IMR-90 (cell line): Measurements from ENCODE around the gene RAD51B. TPM values are rescaled to one million over a fixed set of nuclear protein-coding genes. Genes with fewer than 3 reads are reported as not detected.

Source experiments
- ATAC-seq: fragments of 200-7000 bp; cut with Tn5 transposase; 2 replicates; pipeline ENCODE4 v1.9.1; 2020; ENCODE audit warnings: low read depth, mild to moderate bottlenecking, moderate library complexity
- BruUV-seq: library from RNA; stranded (reverse); fragments of 400-500 nt; replicated peaks from 2 replicates; lab custom pipeline; 2021; lab: Mats Ljungman, UMichigan
- CTCF ChIA-PET: fragments of 300-600 bp; formaldehyde crosslinking; extraction: SDS; loops from one replicate; lab custom pipeline; 2021; ENCODE audit warnings: antibody characterized with exemption; lab: Yijun Ruan, JAX
- POLR2A ChIA-PET: fragments of 300-600 bp; sonication (Branson Sonifier 250); formaldehyde crosslinking; loops from one replicate; lab custom pipeline; 2022; ENCODE audit warnings: antibody characterized with exemption; ENCODE audit not compliant: unreplicated experiment; lab: Charles Lee
- DNase-seq: peaks from one replicate; pipeline ENCODE4 v3.0.0; 2013
- H2AFZ ChIP-seq: replicated peaks from 2 replicates; pipeline ENCODE3; 2013; ENCODE audit warnings: low read length, mild to moderate bottlenecking; ENCODE audit not compliant: poor library complexity
- H2AK5ac ChIP-seq: 2 replicates; pipeline ENCODE4 v1.6.1; 2013; ENCODE audit warnings: low read depth, low read length, inconsistent platforms
- H2AK9ac ChIP-seq: replicated peaks from 2 replicates; pipeline ENCODE3; 2013; ENCODE audit warnings: mild to moderate bottlenecking, low read depth, low read length, moderate library complexity; ENCODE audit not compliant: poor library complexity
- H2BK120ac ChIP-seq: 2 replicates; pipeline ENCODE4 v1.6.1; 2013; ENCODE audit warnings: low read depth, low read length, inconsistent platforms
- H2BK15ac ChIP-seq: 3 replicates; pipeline ENCODE4 v1.6.1; 2013; ENCODE audit warnings: low read depth, low read length, inconsistent platforms
- H2BK20ac ChIP-seq: 2 replicates; pipeline ENCODE4 v1.6.1; 2013; ENCODE audit warnings: low read depth, mild to moderate bottlenecking, inconsistent platforms, low read length, moderate library complexity
- H2BK5ac ChIP-seq: 2 replicates; pipeline ENCODE4 v1.6.1; 2013; ENCODE audit warnings: mild to moderate bottlenecking, low read depth, low read length, inconsistent platforms; ENCODE audit not compliant: poor library complexity, severe bottlenecking
- H3K14ac ChIP-seq: replicated peaks from 2 replicates; pipeline ENCODE4 v1.6.1; 2013; ENCODE audit warnings: low read depth, low read length, inconsistent platforms
- H3K18ac ChIP-seq: 2 replicates; pipeline ENCODE4 v1.6.1; 2013; ENCODE audit warnings: low read depth, low read length, control low read depth
- H3K23ac ChIP-seq: 2 replicates; pipeline ENCODE4 v1.6.1; 2013; ENCODE audit warnings: low read depth, low read length, inconsistent platforms
- H3K27ac ChIP-seq: 2 replicates; pipeline ENCODE4 v1.5.1; 2013; ENCODE audit warnings: mild to moderate bottlenecking, control low read depth, low read length; ENCODE audit not compliant: insufficient read depth
- H3K27me3 ChIP-seq: 2 replicates; pipeline ENCODE4 v1.6.1; 2013; ENCODE audit warnings: low read length; ENCODE audit not compliant: control insufficient read depth, insufficient read depth
- H3K36me3 ChIP-seq: 2 replicates; pipeline ENCODE4 v1.6.1; 2013; ENCODE audit warnings: low read length, mixed read lengths; ENCODE audit not compliant: control insufficient read depth, insufficient read depth
- H3K4ac ChIP-seq: 2 replicates; pipeline ENCODE4 v1.6.1; 2013; ENCODE audit warnings: low read depth, low read length, inconsistent platforms
- H3K4me1 ChIP-seq: 2 replicates; pipeline ENCODE4 v1.6.1; 2013; ENCODE audit warnings: low read length, mixed read lengths; ENCODE audit not compliant: control insufficient read depth, insufficient read depth
- H3K4me2 ChIP-seq: 2 replicates; pipeline ENCODE4 v1.6.1; 2013; ENCODE audit warnings: low read depth, mild to moderate bottlenecking, control low read depth, low read length, moderate library complexity
- H3K4me3 ChIP-seq: 2 replicates; pipeline ENCODE4 v1.5.1; 2013; ENCODE audit warnings: low read depth, mild to moderate bottlenecking, control low read depth, low read length, moderate library complexity; ENCODE audit not compliant: insufficient read depth
- H3K56ac ChIP-seq: 2 replicates; pipeline ENCODE4 v1.6.1; 2013; ENCODE audit warnings: low read length, inconsistent platforms; ENCODE audit not compliant: insufficient read depth; ENCODE audit errors: extremely low read depth
- H3K79me1 ChIP-seq, 2 experiments: 2 replicates each; pipeline ENCODE4 v1.6.1; 2013; ENCODE audit warnings: low read length in 2 of 2, inconsistent platforms in 1 of 2, low read depth in 1 of 2
- H3K9ac ChIP-seq: 2 replicates; pipeline ENCODE4 v1.6.1; 2013; ENCODE audit warnings: low read depth, low read length, control low read depth
- H3K9me1 ChIP-seq: 2 replicates; pipeline ENCODE4 v1.6.1; 2013; ENCODE audit warnings: low read length, inconsistent platforms; ENCODE audit not compliant: insufficient read depth
- H3K9me3 ChIP-seq: 2 replicates; pipeline ENCODE4 v1.6.1; 2013; ENCODE audit warnings: low read length; ENCODE audit not compliant: control insufficient read depth, insufficient read depth
- H4K20me1 ChIP-seq: 2 replicates; pipeline ENCODE4 v1.6.1; 2013; ENCODE audit warnings: low read length, inconsistent platforms; ENCODE audit not compliant: insufficient read depth
- H4K5ac ChIP-seq: 2 replicates; pipeline ENCODE4 v1.6.1; 2013; ENCODE audit warnings: mild to moderate bottlenecking, low read depth, low read length, control low read depth
- H4K8ac ChIP-seq, 2 experiments: 2 replicates each; pipeline ENCODE4 v1.6.1; 2013; ENCODE audit warnings: low read depth in 2 of 2, low read length in 2 of 2, control low read depth in 1 of 2, inconsistent platforms in 1 of 2
- H4K91ac ChIP-seq: 2 replicates; pipeline ENCODE4 v1.6.1; 2013; ENCODE audit warnings: low read depth, low read length, inconsistent platforms; ENCODE audit not compliant: insufficient read depth
- CEBPB ChIP-seq: IDR thresholded peaks from 2 replicates; pipeline ENCODE4 v1.6.1; 2012; ENCODE audit warnings: low read depth, low read length, improper control_type of control experiment
- CHD1 ChIP-seq: IDR thresholded peaks from 2 replicates; pipeline ENCODE4 v1.6.1; 2012; ENCODE audit warnings: low read depth, low read length, improper control_type of control experiment
- MXI1 ChIP-seq: IDR thresholded peaks from 2 replicates; pipeline ENCODE4 v1.6.1; 2012; ENCODE audit warnings: low read depth, mild to moderate bottlenecking, low read length, moderate library complexity, borderline replicate concordance
- NFE2L2 ChIP-seq: fragments of 150-350 bp; IDR thresholded peaks from 2 replicates; pipeline ENCODE4 v1.6.1; 2016; ENCODE audit warnings: low read depth, mild to moderate bottlenecking, low read length
- RAD21 ChIP-seq: IDR thresholded peaks from 2 replicates; pipeline ENCODE4 v1.6.1; 2012; ENCODE audit warnings: low read length, improper control_type of control experiment
- RFX5 ChIP-seq: IDR thresholded peaks from 2 replicates; pipeline ENCODE4 v1.8.0; 2012; ENCODE audit warnings: low read depth, mild to moderate bottlenecking, low read length, moderate library complexity
- SMC3 ChIP-seq: fragments of 150-350 bp; IDR thresholded peaks from 2 replicates; pipeline ENCODE4 v1.6.1; 2016; ENCODE audit warnings: low read depth, mild to moderate bottlenecking, antibody characterized with exemption, low read length, moderate library complexity
- WGBS, 2 experiments: methylation state at CpG; one replicate each; pipeline versions ENCODE4 v1.1.5 to v1.1.7; 2013; ENCODE audit warnings: missing lambda C conversion rate in 2 of 2; ENCODE audit not compliant: insufficient read length in 1 of 2; ENCODE audit errors: extremely low coverage in 2 of 2; 5-methylcytosine and 5-hydroxymethylcytosine counted together
- dilution Hi-C: fragments of 300-500 bp; cut with HindIII; formaldehyde crosslinking; loops from one replicate; pipeline ENCODE4 v1.14.3; 2018; ENCODE audit warnings: low sequenced_read_pairs; ENCODE audit not compliant: unreplicated experiment
- in situ Hi-C: fragments of 300-500 bp; cut with MboI; formaldehyde crosslinking; loops from 3 replicates; pipeline ENCODE4 v1.14.3; 2019; ENCODE audit warnings: low sequenced_read_pairs, inconsistent platforms, mixed read lengths
- intact Hi-C: fragments of 100-400 bp; cut with micrococcal nuclease; formaldehyde crosslinking; loops from 2 replicates; pipeline ENCODE4 v1.10.0; 2022
- polyA plus RNA-seq, 3 experiments: library from polyadenylated mRNA; depleted of rRNA; stranded (reverse); fragments of >200 nt; gene quantifications; 2 replicates each; pipeline ENCODE4 v1.2.3, GENCODE V29; 2012; ENCODE audit warnings: low replicate concordance in 1 of 3
- total RNA-seq: library from RNA; depleted of rRNA; stranded (reverse); fragments of >200 nt; gene quantifications from 2 replicates; pipeline ENCODE4 v1.2.3, GENCODE V29; 2012
- TF ChIP-seq, protein P1 (sequence below): fragments of 150-350 bp; IDR thresholded peaks from 2 replicates; pipeline ENCODE4 v1.6.1; 2017; ENCODE audit warnings: mild to moderate bottlenecking, antibody characterized with exemption, low read length, low read depth
- TF ChIP-seq, protein P2 (sequence below): conservative IDR thresholded peaks from 2 replicates; pipeline ENCODE4 v1.5.1; 2012; ENCODE audit warnings: mild to moderate bottlenecking, low read depth, low read length, improper control_type of control experiment

The RAD51B gene
- total and polyA plus RNA-seq, 2 of the 4 experiments (the other 2 are of a cell fraction): 5.1 to 18.8 TPM

- Histone ChIP-seq H3K4me2 (no peak overlapping the region), H3K27me3 (no peaks in the 10 kb centered on the region), H3K9ac (no peak overlapping the region), H2AK9ac (no peak overlapping the region), H4K8ac (no peak overlapping the region), H4K5ac (no peak overlapping the region), H3K4ac (no peak overlapping the region), H2BK5ac (no peak overlapping the region), H2AK5ac (no peak overlapping the region), H4K91ac (no peak overlapping the region), H3K23ac (no peak overlapping the region), H2AFZ (no peak overlapping the region), H3K4me3 (no peak overlapping the region), H3K56ac (no peak overlapping the region), H3K27ac (no peak overlapping the region), H3K36me3 (no peaks in the 10 kb centered on the region), H2BK120ac (no peak overlapping the region), H4K20me1 (no peaks in the 10 kb centered on the region), H2BK20ac (no peak overlapping the region), H3K4me1 (peaks cover 9% of the 10 kb centered on the region), H3K14ac (no peak overlapping the region), H3K18ac (no peak overlapping the region), H3K79me1 (no peaks in the 10 kb centered on the region), H2BK15ac (no peak overlapping the region), H3K9me3 (no peaks in the 10 kb centered on the region), H3K9me1 (no peaks in the 10 kb centered on the region)
- DNase-seq (no peak), ATAC-seq (no peak)
- ChIA-PET CTCF (no interaction called here), POLR2A (interaction anchor here (0.6 kb wide), 1 partner anchor 12 kb away, joined by 13 read pairs; no protein-coding TSS in a partner anchor)
- dilution Hi-C loops: no loop called here
- no TSS peak for BruUV-seq
- intact Hi-C loops: no loop called here
- WGBS, 2 experiments: no CpG with 5 or more reads among the region's 1 CpG
- in situ Hi-C loops: no loop called here
- TF ChIP-seq RAD21 (no peak), RFX5 (no peak), SMC3 (no peak), CHD1 (no peak), CEBPB (no peak), NFE2L2 (no peak), MXI1 (no peak)
- TF ChIP-seq, protein P1, sequence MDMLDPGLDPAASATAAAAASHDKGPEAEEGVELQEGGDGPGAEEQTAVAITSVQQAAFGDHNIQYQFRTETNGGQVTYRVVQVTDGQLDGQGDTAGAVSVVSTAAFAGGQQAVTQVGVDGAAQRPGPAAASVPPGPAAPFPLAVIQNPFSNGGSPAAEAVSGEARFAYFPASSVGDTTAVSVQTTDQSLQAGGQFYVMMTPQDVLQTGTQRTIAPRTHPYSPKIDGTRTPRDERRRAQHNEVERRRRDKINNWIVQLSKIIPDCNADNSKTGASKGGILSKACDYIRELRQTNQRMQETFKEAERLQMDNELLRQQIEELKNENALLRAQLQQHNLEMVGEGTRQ: no peak
- TF ChIP-seq, protein P2, sequence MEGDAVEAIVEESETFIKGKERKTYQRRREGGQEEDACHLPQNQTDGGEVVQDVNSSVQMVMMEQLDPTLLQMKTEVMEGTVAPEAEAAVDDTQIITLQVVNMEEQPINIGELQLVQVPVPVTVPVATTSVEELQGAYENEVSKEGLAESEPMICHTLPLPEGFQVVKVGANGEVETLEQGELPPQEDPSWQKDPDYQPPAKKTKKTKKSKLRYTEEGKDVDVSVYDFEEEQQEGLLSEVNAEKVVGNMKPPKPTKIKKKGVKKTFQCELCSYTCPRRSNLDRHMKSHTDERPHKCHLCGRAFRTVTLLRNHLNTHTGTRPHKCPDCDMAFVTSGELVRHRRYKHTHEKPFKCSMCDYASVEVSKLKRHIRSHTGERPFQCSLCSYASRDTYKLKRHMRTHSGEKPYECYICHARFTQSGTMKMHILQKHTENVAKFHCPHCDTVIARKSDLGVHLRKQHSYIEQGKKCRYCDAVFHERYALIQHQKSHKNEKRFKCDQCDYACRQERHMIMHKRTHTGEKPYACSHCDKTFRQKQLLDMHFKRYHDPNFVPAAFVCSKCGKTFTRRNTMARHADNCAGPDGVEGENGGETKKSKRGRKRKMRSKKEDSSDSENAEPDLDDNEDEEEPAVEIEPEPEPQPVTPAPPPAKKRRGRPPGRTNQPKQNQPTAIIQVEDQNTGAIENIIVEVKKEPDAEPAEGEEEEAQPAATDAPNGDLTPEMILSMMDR: no peak
Observed at GRCh38 chr14:68168460-68169109, 349.0 kb downstream of the RAD51B start.
